GM18499 (cell line): ENCODE results near the gene LPCAT4.
A peak's percentile ranks its signal among the peaks of the same experiment; 100 is the strongest.
"Not testable (repeated sequence)": the region's sequence is repeated elsewhere in the genome, so short reads cannot be mapped to it uniquely, and the experiment has no call there.

ENCODE experiments used
- ATAC-seq: cut with Tn5 transposase; IDR thresholded peaks from one replicate; pipeline ENCODE4 v1.9.1; 2021; ENCODE audit warnings: moderate number of reproducible peaks; ENCODE audit not compliant: insufficient read depth, unreplicated experiment

LPCAT4 gene

DNA sequence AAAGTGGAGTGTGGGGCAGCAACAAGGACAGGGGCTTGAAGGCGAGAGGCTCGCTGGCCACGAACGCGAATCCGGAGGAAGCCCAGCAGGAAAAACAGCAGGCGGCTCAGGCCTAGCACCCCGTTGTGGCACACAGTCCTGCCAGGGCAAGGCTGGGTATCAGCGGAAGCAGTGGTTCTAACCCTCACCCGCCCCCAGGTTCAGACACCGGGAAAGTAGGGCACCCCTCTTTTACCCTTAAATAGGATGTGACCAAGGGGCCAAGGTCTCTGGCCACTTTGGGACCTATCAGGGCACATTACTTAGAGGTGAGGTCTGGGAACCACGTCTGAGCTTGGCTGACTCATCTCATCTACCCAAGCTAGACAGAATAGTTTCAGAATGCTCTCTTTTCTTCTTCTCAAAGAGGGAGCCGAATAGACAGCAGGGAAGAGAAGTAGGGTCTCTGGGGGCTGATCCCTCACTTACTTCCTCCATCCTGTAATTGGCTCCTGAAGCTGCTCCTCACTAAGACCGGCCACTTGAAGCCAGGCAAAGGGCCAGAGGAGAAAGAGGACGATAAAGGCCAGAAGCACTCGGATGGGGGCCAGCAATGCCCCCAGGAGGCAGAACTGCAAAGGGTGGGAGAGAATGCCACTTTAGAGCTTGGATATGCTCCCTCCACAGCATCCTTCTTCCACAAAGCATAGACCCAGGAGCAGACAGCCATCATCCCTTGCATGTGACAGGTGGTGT, 1.7 kb downstream of the LPCAT4 start:
- no peak for ATAC-seq

DNA sequence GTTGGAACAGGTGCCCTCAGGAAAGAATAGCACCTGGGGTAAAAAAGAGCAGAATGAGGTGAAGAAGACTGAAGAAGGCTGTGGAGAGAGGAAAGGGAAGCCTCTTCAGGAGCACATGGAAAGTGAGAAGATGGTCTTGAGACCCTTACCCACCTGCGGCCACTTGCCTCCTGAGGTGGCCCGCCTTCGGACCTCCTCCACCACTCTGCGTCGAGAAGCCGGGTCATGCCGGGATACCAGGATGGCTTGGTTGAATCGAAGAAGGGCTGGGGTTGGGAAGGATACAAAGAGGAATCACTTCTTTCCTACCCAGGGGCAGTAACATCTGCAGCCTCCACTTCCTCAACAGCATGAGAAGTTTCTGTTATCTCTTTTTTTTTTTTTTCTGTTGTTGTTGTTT, 3.0 kb downstream of the LPCAT4 start:
- ATAC-seq, result no peak

DNA sequence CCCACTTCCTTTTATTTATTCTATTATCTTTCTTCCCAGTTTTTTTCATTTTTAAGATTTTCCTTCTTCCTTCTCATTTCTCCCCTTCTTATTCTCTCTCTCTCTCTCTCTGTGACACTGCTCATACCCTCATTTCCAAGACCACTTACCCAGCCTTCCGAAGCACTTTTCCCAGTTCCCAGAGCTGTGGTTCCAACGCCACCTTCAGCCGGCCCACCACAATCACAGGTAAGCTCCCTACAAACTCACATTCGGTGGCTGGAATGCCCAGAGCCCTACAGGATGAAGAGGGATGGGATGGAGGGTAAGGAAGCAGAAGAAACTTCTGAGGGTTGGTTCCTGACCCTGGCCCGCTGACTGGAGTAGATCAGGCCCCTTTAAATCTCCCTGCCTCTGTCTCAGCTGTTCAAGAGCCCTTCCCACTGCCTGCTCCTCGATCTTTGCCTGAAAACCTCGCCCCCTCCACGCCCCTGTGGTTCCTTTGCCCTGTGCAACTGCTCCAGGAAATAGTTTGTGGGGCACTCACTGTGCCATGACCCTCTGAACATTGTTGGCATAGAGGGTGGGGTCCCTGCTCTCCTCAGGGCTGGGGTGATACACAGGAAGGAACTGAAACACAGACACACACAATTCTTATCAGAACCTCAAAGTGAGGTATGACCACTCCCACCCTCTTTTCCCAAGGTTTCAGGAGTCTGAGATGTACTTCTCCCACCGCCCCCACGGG, 4.8 kb downstream of the LPCAT4 start:
- ATAC-seq, result no peak

DNA sequence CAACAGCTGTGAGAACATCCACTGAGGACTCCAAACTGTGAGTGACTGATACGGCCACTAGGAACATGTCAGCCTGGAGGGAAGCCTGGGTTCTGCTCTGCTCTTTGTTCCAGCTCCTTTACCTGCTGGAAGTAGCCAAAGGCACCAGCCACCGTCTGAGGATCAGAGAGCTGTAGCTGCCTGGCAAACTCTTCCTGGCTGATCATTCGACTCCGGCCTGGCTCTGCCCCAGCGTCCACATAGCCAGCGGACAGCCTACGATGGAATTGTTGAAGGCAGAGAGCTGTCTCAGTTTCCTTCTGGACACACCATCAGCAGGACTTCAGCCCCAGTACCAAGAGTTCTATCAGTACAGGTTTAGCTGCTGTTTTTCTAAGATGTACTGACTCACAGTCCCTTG, 5.7 kb downstream of the LPCAT4 start:
- ATAC-seq, result no peak

DNA sequence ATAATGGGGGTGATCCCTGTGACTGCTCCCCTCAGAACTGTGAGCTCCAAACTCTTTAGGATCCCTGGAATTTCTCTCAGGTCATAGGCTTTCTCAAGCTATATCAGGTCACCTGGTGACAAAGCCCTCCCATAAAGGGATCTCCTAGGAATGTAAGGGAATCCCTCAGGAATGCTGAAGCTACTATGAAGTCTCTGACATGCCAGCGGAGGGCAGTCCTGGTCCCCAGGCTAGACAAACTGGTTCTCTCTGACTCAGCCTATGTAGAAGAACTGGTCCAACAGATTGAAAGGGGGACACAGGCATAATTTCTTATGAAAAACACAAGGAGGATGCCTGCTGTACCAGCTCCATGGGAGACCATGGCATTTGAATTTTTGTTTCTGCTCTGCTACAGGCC, 6.7 kb downstream of the LPCAT4 start:
- ATAC-seq, result no peak

DNA sequence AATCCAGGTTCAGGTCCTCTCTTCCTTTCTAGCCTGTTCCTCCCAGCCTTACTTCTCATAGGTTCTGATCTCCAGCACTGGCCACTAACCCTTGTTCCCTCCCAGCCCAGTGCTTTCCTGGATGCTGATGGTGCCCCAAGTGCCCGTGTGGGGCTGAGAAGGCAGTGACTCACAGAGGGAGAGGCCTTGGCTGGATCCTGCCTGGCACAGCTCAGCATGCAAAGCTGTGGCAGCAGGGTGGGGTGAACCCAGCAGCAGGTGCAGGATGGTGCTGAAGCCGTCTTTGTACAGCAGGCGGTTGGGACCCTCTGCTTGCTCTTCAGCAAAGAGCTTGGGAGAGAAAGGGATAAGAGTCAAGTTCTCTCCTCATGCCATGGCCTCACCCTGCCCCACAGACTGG, 7.6 kb downstream of the LPCAT4 start:
- ATAC-seq, result no peak

DNA sequence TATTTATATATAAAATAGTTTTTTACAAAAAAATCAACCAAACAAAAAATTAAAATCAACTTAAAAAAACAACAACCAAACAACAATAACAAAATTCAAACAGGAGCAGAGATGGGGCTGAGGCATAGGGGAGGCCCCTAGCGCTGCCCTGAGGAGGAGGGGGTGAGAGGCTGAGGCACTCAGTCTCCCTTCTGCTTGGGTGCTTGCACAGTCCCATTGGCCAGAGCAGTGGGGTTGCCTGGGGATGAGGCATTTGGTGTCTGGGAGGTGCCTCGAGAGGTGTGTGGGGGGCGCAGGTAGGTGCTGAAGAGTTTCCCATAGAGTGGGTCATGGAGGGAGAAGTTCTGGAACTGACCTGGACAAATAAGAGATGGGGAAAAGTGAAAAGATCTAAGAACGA, 8.0 kb downstream of the LPCAT4 start:
- no peak for ATAC-seq

DNA sequence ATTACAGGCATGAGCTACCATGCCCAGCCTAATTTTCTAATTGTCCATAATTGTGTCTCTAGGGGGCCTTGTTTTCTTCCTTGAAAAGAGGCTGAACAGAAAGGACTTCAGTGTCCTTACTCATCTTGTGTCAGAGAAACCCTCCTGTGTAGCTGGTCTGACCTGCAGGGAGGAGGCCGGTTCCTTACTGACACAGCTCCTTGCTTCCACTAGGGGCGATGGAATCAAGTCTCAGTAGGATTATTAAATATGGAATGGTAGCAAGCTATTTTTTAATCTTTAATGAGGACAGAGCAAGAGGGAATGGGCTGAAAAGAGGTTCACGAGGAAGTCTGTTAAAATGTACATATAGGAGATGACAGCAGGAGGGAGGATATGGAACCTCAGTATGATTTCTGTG, 8.6 kb downstream of the LPCAT4 start:
- ATAC-seq, result no peak

DNA sequence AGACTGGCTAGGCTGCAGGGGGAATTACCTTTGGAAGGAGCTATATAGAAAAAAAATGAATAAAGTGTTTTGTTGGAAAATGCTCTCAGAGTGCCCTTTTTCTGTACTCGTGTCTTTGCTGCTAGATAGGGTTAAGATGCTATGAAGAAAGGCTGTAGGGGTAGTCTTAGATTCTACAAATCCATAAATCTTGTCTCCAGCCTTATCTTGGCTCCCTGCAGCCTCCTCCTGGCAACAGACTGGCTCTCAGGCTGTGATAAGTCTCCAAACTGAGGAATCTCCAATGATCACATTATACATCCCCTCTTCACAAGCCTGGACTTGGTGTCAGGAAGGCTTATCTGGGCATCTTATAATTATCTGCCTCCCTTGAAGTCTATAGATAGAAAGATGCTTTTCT, 9.3 kb downstream of the LPCAT4 start:
- ATAC-seq, result no peak

DNA sequence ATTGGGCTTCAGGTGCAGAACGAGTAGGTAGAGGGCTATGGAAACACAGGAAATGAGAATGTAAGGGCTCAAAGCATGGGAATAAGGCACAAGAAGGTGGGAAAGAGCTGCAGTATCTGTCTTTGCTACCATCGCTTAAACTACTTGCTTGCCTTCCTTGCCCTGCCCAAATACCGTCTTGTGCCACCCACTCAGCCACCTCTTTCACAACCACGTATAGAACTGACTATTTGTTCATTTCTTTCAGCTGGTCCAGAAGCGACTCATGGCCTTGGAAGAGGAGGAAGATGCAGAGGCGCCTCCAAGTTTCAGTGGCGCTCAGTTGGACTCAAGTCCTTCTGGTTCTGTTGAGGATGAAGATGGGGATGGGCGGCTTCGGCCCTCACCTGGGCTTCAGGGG, 11.8 kb downstream of the LPCAT4 start:
- no peak for ATAC-seq

DNA sequence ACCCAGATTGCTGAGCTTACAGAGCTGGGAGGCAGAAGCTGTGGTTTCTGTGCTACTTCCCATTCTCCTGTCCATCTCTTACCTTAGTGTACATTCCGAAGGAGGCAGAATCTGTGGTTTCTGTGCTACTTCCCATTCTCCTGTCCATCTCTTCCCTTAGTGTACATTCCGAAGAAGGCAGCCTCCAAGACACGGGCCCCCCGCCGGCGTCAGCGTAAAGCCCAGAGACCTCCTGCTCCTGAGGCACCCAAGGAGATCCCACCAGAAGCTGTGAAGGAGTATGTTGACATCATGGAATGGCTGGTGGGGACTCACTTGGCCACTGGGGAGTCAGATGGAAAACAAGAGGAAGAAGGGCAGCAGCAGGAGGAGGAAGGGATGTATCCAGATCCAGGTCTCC, 12.7 kb downstream of the LPCAT4 start:
- ATAC-seq, result no peak

DNA sequence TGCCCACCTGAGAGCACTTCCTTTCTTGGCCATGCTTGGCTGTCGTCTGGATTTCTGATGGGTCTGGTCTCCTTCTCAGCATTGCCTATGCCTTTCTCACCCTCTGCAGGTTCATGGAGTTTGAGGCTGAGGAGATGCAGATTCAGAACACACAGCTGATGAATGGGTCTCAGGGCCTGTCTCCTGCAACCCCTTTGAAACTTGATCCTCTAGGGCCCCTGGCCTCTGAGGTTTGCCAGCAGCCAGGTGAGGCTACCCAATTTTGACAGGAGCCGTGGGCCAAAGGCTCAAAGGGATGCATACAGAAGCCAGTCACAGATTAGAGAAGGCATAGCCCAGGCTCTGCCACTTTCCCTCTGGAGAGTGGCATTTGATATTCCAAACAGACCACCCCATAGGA, 13.4 kb downstream of the LPCAT4 start:
- ATAC-seq, result no peak

DNA sequence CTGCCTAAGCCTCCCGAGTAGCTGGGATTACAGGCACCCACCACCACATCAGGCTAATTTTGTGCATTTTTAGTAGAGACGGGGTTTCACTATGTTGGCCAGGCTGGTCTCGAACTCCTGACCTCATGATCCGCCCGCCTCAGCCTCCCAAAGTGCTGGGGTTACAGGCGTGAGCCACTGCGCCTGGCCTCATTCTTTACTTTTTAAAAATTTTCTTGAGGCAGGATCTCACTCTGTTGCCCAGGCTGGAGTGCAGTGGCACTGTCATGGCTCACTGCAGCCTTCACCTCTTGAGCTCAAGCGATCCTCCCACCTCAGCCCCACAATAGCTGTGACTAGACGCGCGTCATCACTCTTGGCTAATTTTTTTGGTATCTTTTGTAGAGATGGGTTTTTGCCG, 14.0 kb downstream of the LPCAT4 start:
- not testable (repeated sequence) for ATAC-seq

DNA sequence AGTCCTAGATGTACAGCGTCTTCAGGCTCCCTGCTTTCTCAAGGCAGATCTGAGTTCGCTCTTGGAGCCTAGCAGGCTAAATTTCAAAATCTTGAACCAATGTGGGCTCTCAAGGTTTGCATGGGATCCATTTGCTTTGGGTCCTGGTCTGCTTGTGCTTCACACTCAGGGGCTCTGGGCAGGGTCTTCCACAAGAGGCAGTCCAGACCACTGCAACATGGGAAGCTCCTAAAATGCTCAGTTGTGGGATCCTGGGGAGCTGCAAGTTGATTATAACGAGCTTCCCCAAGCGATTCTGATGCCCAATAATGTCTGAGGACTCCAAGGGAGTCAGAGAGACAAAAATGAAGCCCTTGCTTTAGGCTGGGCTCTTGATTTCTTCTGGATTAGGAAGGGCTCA, 17.2 kb downstream of the LPCAT4 start:
- ATAC-seq, result no peak

DNA sequence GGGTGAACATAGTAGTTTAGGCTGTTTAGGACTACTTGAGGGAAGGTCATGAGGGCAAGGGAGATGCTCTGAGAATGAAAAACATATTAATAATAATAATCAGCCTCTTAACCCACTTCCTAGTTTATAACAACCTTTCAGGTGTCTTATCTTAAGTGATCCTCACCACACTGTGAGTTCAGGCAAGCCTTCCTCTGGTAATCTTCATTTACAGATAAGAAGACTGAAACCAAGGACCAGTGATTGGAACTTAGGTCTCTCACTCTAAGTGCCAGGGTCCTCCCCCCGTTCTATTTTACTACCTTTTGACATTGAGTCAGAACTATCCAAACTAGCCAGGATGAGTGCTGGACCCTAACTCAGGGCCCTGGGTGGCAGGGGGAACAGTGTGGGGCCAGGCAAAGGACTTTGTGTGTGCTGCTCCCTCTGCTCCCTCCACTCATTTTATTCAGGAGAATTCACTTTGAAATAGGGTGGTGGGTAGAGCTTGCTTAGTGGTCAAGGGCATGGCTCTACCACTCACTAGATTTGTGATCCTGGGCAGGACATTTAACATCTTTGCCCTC, 18.2 kb downstream of the LPCAT4 start:
- ATAC-seq, result no peak

DNA sequence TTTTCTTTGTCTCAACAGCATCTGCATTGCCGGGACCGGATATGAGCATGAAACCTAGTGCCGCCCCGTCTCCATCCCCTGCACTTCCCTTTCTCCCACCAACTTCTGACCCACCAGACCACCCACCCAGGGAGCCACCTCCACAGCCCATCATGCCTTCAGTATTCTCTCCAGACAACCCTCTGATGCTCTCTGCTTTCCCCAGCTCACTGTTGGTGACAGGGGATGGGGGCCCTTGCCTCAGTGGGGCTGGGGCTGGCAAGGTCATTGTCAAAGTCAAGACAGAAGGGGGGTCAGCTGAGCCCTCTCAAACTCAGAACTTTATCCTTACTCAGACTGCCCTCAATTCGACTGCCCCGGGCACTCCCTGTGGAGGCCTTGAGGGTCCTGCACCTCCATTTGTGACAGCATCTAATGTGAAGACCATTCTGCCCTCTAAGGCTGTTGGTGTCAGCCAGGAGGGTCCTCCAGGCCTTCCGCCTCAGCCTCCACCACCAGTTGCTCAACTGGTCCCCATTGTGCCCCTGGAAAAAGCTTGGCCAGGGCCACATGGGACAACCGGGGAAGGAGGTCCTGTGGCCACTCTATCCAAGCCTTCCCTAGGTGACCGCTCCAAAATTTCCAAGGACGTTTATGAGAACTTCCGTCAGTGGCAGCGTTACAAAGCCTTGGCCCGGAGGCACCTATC, 18.9 kb downstream of the LPCAT4 start:
- ATAC-seq, result no peak

DNA sequence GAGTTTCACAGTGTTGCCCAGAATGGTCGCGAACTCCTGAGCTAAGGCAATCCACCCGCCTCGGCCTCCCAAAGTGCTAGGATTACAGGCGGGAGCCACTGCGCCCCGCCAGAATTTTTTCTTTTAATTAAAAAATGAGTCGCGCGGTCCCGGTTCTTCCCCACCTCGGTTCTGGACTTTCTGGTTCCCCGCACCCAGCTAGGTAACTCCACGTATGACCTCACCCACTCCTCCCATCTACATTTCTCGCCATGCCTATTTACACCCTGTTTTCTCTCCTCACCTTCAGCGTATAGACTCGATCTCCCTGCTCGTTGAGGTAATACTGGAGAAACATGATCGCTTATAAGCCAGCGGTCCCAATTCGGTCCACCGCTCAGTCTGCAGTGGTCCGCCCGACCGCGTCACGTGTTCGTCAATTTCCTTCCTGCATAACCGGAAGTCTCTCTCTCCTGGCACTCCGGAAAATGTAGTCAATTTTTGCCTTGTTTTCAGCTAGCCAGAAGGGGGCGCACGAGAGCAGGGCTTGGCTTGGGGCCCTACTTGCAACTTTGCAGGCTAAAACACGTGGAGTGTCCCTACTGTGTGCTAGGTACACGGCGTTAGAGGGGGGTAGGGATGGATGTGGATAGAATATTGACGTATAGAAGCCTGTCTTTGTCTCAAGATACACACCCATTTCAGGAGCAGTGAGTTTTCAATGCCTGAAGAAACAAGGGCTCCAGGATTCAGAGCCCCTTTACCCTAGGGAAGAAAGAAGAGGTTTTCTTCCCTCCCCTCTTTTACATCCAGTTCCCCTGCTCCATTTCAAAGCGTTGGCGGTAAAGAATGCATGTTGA, 24.0 kb downstream of the LPCAT4 start, which contains the start of the genes NOP10 and NUTM1:
Gene NOP10, minus strand, starts transcription at position 400 of the 839 bp plus-strand sequence. Its CDS starts 63 bp downstream, at position 337.
Gene NUTM1, plus strand, starts transcription at position 579 of the 839 bp plus-strand sequence. CDS start 382 bp downstream, outside the sequence.
- peak; percentile 71 for ATAC-seq

DNA sequence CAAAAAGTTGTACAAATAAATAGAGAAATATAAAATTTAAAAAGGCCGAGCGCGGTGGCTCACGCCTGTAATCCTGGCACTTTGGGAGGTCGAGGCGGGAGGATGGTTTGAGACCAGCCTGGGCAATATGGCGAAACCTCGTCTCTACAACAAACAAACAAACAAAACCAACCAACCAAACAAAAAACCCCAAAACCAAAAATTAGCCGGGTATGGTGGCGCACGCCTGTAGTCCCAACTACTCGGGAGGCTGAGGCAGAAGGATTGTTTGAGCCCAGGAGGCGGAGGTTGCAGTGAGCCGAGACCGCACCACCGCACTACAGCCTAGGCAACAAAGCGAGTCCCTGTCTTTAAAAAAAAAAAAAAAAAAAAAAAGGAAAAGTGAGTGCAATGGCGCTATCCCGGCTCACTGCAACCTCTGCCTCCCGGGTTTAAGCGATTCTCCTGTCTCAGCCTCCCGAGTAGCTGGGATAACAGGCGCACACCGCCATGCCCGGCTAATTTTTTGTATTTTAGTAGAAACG, 24.7 kb downstream of the LPCAT4 start:
- not testable (repeated sequence) for ATAC-seq

DNA sequence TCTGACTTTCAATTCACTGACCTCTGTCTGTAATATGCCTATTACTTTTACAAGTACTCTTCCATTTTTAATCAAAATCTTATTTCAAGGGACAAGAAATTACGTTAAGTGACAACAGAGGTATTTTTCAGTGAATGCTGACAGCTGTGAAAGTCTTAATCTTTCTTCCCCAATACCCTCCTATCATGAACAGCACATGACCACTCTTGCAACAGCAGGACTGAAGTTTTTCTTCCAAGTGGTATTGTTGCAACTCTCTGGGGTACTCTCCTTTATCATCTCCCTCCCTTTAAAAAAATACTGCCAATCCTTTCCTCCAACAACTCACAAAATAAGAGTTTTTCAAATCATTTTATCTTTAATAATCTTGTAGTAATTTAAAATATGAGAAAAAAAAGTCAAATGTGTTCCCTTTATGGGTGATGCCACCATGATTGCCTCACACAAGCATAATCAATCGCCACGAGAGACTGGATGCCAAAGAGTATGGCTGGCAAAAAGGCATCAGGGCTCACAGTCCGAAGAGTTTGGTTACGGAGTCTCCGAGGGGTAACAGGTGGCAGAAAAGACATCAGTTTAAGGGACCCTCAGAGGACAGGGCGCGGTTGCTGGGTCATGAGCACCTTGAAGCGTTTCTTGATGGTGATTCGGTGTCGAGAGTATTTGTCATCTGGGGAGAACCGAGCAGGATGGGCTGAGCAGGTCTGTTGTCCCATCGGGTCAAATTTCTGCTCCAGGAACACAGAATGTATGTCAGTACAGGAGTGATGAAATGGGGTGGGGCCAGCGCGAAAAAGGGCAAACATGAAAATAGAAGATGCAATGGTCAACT, 25.4 kb downstream of the LPCAT4 start:
- no peak for ATAC-seq
